Cerebellar cortex (tissue), 1 donor: ENCODE results near the gene CASQ1.
A peak's percentile ranks its signal among the peaks of the same experiment; 100 is the strongest.

ENCODE experiments used
- DNase-seq: peaks from one replicate; pipeline ENCODE4 v3.0.0-alpha.2; 2015; ENCODE audit warnings: low spot score

CASQ1 gene

DNA sequence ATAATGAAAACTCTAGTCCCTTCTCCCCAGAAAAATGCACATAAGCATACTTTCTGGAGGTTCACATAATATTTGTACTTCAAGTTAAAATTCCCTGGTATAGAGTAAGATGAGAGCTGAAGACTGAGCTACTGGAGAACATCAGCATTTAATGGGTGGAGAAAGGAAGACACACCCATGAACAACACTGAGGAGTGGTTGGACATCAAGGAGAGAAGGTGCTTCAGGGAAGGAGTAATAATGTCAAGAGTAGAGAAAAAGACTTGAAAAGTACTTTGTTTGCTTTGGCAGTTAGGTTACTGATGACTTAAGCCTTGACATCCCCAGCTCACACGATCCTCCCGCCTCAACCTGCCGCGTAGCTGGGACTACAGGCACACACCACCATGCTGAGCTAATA is 36.7 kb downstream of the CASQ1 start:
- no peak for DNase-seq

DNA sequence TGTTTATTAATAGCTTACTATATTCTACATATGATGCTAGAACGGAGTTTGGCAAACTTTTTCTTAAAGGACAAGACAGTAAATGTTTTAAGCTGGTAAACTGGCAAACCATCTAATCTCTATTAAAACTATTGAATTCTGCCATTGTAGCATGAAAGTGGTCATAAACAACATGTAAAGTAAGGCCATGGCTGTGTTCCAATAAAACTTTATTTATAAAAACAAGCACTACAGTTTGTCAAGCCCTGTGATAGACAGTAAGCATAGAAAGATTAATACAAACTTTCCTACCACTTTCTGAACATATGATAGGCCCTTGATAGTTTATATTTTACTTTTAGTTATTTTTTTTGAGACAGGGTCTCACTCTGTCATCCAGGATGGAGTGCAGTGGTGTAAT is 37.2 kb downstream of the CASQ1 start:
- DNase-seq = no peak

DNA sequence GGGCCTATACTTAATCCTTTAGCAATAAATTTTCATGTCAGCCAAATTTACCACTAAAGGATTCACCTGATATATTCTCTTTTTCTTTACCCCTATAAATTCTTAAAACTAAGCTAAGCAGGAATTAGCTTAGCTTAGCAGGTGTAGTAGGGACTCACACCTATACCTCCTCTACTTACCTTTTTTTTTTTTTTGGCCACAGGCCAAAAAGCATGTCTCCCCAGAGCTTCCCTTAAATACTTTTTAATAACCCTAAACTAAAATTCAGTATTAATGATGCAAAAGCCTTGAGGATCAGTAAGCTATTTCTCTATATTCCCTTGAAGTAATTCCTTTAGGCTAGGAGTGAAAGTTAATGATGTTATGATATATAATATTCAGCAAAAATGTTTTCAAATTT is 38.1 kb downstream of the CASQ1 start:
- no peak for DNase-seq

DNA sequence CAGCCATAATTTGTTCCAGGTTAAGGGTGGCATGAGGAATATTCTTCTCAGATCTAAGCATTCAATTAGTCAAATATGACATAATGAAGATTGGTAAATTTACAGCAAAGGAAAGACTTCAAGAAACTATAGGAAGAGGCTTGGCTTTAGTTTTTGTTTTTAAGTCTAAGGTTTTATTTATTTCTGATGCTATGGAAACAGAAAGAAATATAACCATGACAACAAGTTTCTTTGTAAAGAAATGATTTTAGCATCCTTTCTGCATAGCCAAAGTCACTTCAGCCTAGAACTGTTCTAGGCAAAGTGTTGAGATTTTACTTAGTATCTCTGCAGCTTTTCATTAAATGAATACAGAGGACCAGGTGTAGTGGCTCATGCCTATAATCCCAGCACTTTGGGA is 42.5 kb downstream of the CASQ1 start:
- DNase-seq = no peak

DNA sequence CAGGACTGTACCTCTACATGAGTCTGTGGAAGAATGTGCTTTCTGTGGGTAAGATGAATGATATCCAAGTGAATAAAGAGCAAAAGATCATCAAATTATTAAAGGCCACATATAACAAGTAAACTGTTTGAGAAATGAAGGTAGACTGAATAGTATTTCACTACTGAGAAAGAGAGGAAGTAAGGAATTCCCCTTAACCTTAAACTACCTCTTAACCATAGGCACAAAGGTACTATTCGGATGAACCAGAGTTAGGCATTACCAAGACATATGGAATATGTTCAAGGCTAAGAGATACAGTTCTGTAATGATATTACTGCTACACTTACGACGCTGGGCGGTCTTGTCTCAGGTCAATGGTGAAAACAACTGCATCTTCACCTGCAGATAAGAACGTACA is 46.4 kb downstream of the CASQ1 start:
- no peak for DNase-seq

DNA sequence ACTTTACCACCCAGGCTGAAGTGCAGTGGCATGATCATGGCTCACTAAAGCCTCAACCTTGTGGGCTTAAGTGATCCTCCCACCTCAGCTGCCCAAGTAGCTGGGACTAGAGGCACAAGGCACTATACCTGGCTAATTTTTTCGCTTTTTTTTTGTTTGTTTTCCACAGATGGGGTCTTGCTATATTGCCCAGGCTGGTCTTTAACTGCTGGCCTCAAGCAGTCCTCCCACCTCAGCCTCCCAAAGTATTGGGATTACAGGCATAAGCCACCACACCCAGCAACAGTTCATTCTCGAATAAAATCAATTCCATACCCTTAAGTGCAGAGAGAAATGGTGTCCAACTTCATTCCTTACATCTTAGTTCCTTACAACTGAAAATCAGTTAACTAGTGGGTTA is 47.2 kb downstream of the CASQ1 start:
- DNase-seq = no peak

DNA sequence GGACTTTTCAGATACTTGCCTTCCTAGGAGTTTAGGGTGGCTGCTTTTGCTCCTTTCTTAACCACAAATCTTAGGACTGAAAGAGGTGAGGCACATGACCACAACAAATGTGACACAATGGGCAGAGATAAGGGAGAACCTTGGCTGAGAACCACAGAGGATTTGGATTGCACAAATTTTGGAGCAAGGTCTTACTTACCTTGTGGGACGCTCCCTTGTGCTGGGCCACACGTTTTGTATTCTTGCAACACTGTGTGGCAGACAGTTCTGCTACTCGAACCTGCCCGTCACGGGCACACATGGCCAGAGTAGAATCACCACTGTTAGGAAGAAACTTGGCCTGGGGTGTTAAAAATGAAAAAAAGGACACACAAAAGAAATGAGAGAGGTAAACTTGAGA is 48.0 kb downstream of the CASQ1 start:
- no peak for DNase-seq

DNA sequence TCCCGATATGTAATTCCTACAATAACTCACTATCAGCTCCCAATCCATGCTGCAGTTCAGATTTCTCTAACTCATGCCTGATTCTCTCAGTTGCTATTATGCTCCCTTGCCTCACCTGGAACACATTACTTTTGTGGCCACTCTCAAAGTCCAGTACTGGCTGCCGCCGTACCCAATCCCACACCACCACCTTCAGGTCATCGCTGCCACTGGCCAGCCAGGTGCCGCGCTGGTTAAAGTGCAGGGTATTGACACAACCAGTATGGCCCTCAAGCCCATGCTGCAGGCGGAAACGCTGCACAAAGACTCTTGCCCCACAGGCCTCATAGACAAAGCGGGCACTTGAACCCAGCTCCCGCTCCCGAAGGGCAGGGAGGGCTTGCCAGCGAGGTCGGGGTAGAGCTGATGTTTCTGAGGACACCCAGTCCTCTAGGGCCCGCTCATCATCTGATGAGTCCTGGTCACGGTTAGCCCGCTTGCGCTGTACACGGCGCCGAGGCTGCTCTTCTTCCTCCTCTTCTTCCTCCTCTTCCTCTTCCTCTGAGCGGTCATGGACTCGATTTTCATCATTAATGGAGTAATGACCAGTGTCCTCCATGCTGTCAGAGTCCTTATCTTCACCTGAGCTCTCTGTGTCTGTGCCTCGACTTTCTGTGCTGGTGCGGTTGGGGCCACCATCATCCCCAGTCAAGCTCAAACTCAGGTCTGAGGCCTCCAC is 49.4 kb downstream of the CASQ1 start:
- DNase-seq = no peak

DNA sequence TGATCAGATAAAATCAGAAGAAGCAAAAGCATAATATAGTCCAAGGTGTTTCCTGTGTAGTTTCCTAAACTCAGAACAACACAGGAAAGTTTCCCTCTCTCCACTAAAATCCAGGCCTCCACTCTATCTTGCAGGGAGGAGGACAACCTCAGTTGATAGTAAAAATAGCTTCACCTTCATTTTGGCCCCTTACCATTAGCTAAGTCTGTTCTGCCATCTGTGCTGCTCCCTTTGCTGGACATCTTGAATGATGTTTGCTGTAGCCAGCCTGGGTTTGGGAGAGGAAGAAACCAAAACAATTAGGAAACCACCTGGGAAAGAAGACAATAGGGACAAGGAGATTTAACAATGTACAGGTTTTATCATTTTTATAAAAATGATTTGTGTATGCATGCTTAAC is 53.4 kb downstream of the CASQ1 start:
- DNase-seq = peak; percentile 96

DNA sequence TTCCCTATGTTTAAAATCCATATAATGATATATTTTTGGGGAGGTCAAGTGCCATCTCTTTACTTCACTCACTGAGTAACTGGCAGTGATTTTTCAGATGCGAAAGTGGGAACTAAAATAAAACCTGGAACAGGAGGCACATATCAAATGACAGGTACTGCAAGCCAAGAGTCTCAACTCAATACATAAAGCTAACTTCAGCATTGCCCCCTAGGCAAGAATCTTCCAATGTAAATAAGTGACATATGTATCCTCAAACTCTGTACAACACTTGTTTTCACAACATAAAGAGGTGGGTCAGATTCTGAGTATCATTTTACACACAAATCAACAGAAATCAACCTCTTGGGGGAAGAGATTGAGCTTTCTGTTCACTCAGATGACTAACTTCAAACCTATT is 53.8 kb downstream of the CASQ1 start:
- peak; percentile 75 for DNase-seq

DNA sequence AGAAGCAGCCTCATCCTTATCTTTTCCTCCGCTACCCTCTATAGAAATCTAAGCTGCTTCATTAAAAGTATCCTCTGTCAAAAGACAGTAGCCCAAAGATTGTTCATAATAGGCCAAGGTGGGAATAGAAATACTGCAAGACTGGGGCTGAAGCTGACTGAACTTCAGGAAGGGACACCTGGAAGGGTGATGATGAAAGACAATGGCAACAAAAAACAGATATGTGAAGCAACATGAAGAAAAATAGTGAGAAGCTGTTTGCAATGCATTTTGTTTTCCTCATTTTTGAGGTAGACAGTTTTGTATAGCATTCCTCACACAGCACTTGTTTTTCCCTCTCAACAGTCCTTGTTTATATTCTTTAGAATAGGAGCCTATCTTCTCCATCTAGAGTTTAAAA is 55.1 kb downstream of the CASQ1 start:
- DNase-seq = no peak

DNA sequence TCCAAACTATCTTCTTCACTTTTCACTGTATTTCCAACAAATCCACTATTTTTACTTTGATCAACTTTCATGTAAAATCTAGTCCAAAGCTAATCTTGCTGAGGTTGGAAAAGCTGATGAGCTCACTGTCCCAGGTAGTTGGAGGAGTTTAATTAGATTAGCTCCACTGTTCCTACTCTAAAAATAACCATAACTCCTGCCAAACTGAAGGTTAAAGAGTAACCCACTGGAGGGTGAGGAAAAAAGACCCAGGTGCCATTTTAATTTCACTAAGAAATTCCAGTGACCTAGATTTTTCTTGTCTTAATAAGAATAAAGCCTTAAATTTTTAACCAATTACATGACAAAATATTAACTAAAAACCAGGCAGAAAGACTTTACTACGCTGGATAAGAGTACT is 56.7 kb downstream of the CASQ1 start:
- peak; percentile 41 for DNase-seq

DNA sequence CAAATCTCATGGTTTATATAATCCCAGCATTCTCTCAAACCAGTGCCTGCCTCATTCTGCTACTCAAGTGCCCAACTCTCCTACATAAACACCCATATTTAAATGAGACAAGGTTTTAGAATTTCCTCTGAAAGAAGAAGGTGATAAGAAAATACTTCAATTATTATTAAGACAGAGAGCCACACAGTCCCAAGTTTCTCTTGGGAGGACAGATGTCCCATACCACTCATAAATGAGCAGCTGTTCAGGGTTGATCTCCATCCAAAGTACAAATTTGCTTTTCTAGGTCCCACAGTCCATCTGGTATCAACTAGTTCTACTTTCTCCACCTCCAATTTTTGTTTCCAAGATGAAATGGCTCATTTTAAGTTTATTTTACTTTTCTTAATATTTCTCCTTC is 60.6 kb downstream of the CASQ1 start:
- peak; percentile 60 for DNase-seq
